Measurements from ENCODE around the gene DIAPH2.
"Not testable (repeated sequence)": the region's sequence is repeated elsewhere in the genome, so short reads cannot be mapped to it uniquely, and the experiment has no call there.

Gene DIAPH2

GRCh38 chrX:96807318-96807717 is 122.7 kb downstream of the DIAPH2 start:
- Mint-ChIP-seq H3K27me3 (no peaks in the 10 kb centered on the region), H3K4me3 (no peak overlapping the region), H3K27ac (no peak overlapping the region), H3K4me1 (ENCODE audit: low read depth) (peaks cover 3% of the 10 kb centered on the region), H3K36me3 (ENCODE audit: low read depth) (no peaks in the 10 kb centered on the region), H3K9me3 (no peaks in the 10 kb centered on the region)
- intact Hi-C loops (cut with micrococcal nuclease) = no loop called here

- H3K4me3 Mint-ChIP-seq = no peak overlapping the region
- H3K9me3 Mint-ChIP-seq = no peaks in the 10 kb centered on the region
- H3K27ac Mint-ChIP-seq = no peak overlapping the region
- no peaks in the 10 kb centered on the region for H3K36me3 Mint-ChIP-seq (ENCODE audit: low read depth)
- intact Hi-C loops (cut with micrococcal nuclease) = no loop called here
- H3K27me3 Mint-ChIP-seq = no peaks in the 10 kb centered on the region
- H3K4me1 Mint-ChIP-seq (ENCODE audit: low read depth) = no peaks in the 10 kb centered on the region
Observed at GRCh38 chrX:96820935-96821334, 136.3 kb downstream of the DIAPH2 start.

- intact Hi-C loops (cut with micrococcal nuclease) = no loop called here
- no peaks in the 10 kb centered on the region for H3K9me3 Mint-ChIP-seq
- no peaks in the 10 kb centered on the region for H3K4me1 Mint-ChIP-seq (ENCODE audit: low read depth)
- H3K36me3 Mint-ChIP-seq (ENCODE audit: low read depth) = no peaks in the 10 kb centered on the region
- no peaks in the 10 kb centered on the region for H3K27me3 Mint-ChIP-seq
- H3K27ac Mint-ChIP-seq = no peak overlapping the region
- no peak overlapping the region for H3K4me3 Mint-ChIP-seq
Observed at GRCh38 chrX:96824166-96824565, 139.5 kb downstream of the DIAPH2 start.

- Mint-ChIP-seq H3K9me3 (no peaks in the 10 kb centered on the region), H3K4me3 (no peak overlapping the region), H3K27ac (no peak overlapping the region), H3K27me3 (no peaks in the 10 kb centered on the region), H3K36me3 (ENCODE audit: low read depth) (no peaks in the 10 kb centered on the region), H3K4me1 (ENCODE audit: low read depth) (no peaks in the 10 kb centered on the region)
- intact Hi-C loops (cut with micrococcal nuclease) = no loop called here
Observed at GRCh38 chrX:96833333-96833732, 148.7 kb downstream of the DIAPH2 start.

GRCh38 chrX:96834137-96834536 is 149.5 kb downstream of the DIAPH2 start:
- intact Hi-C loops (cut with micrococcal nuclease) = no loop called here
- Mint-ChIP-seq H3K4me1 (ENCODE audit: low read depth) (no peaks in the 10 kb centered on the region), H3K9me3 (no peaks in the 10 kb centered on the region), H3K4me3 (no peak overlapping the region), H3K36me3 (ENCODE audit: low read depth) (no peaks in the 10 kb centered on the region), H3K27ac (no peak overlapping the region), H3K27me3 (no peaks in the 10 kb centered on the region)

GRCh38 chrX:96835660-96836289 is 151.1 kb downstream of the DIAPH2 start:
- intact Hi-C loops (cut with micrococcal nuclease) = no loop called here
- Mint-ChIP-seq H3K36me3 (ENCODE audit: low read depth) (no peaks in the 10 kb centered on the region), H3K27me3 (no peaks in the 10 kb centered on the region), H3K4me3 (no peak overlapping the region), H3K9me3 (no peaks in the 10 kb centered on the region), H3K27ac (no peak overlapping the region), H3K4me1 (ENCODE audit: low read depth) (no peaks in the 10 kb centered on the region)

GRCh38 chrX:96837808-96838207 is 153.2 kb downstream of the DIAPH2 start:
- Mint-ChIP-seq H3K4me3 (no peak overlapping the region), H3K9me3 (no peaks in the 10 kb centered on the region), H3K27ac (no peak overlapping the region), H3K36me3 (ENCODE audit: low read depth) (no peaks in the 10 kb centered on the region), H3K27me3 (no peaks in the 10 kb centered on the region), H3K4me1 (ENCODE audit: low read depth) (no peaks in the 10 kb centered on the region)
- intact Hi-C loops (cut with micrococcal nuclease) = no loop called here

- Mint-ChIP-seq H3K27ac (no peak overlapping the region), H3K4me3 (no peak overlapping the region), H3K36me3 (ENCODE audit: low read depth) (no peaks in the 10 kb centered on the region), H3K4me1 (ENCODE audit: low read depth) (no peaks in the 10 kb centered on the region), H3K27me3 (no peaks in the 10 kb centered on the region), H3K9me3 (no peaks in the 10 kb centered on the region)
- intact Hi-C loops (cut with micrococcal nuclease) = no loop called here
Observed at GRCh38 chrX:96838537-96838936, 153.9 kb downstream of the DIAPH2 start.

GRCh38 chrX:96841325-96841724 is 156.7 kb downstream of the DIAPH2 start:
- H3K27ac Mint-ChIP-seq = no peak overlapping the region
- H3K4me3 Mint-ChIP-seq = no peak overlapping the region
- no peaks in the 10 kb centered on the region for H3K36me3 Mint-ChIP-seq (ENCODE audit: low read depth)
- no peaks in the 10 kb centered on the region for H3K9me3 Mint-ChIP-seq
- H3K27me3 Mint-ChIP-seq = no peaks in the 10 kb centered on the region
- intact Hi-C loops (cut with micrococcal nuclease) = no loop called here
- H3K4me1 Mint-ChIP-seq (ENCODE audit: low read depth) = no peaks in the 10 kb centered on the region

GRCh38 chrX:96841866-96842265 is 157.2 kb downstream of the DIAPH2 start:
- intact Hi-C loops (cut with micrococcal nuclease); H3K27ac Mint-ChIP-seq; H3K27me3 Mint-ChIP-seq: not testable (repeated sequence)

GRCh38 chrX:96843566-96843965 is 158.9 kb downstream of the DIAPH2 start:
- no peaks in the 10 kb centered on the region for H3K36me3 Mint-ChIP-seq (ENCODE audit: low read depth)
- intact Hi-C loops (cut with micrococcal nuclease) = no loop called here
- H3K4me1 Mint-ChIP-seq (ENCODE audit: low read depth) = no peaks in the 10 kb centered on the region

More at GRCh38 chrX:96841866-96842265, 157.2 kb downstream of the DIAPH2 start:
- H3K4me3 Mint-ChIP-seq; H3K9me3 Mint-ChIP-seq; H3K36me3 Mint-ChIP-seq (ENCODE audit: low read depth); H3K4me1 Mint-ChIP-seq (ENCODE audit: low read depth): not testable (repeated sequence)

GRCh38 chrX:96846841-96847240 is 162.2 kb downstream of the DIAPH2 start:
- H3K27ac Mint-ChIP-seq = no peak overlapping the region
- H3K9me3 Mint-ChIP-seq = no peaks in the 10 kb centered on the region
- H3K4me3 Mint-ChIP-seq = no peak overlapping the region
- intact Hi-C loops (cut with micrococcal nuclease) = no loop called here
- no peaks in the 10 kb centered on the region for H3K27me3 Mint-ChIP-seq
- no peaks in the 10 kb centered on the region for H3K36me3 Mint-ChIP-seq (ENCODE audit: low read depth)
- H3K4me1 Mint-ChIP-seq (ENCODE audit: low read depth) = no peaks in the 10 kb centered on the region

More at GRCh38 chrX:96843566-96843965, 158.9 kb downstream of the DIAPH2 start:
- Mint-ChIP-seq H3K4me3 (no peak overlapping the region), H3K27me3 (no peaks in the 10 kb centered on the region), H3K27ac (no peak overlapping the region), H3K9me3 (no peaks in the 10 kb centered on the region)

GRCh38 chrX:96859422-96859821 is 174.8 kb downstream of the DIAPH2 start:
- H3K36me3 Mint-ChIP-seq (ENCODE audit: low read depth); intact Hi-C loops (cut with micrococcal nuclease); H3K27ac Mint-ChIP-seq; H3K4me3 Mint-ChIP-seq; H3K27me3 Mint-ChIP-seq; H3K9me3 Mint-ChIP-seq: not testable (repeated sequence)
- peaks cover 10% of the 10 kb centered on the region for H3K4me1 Mint-ChIP-seq (ENCODE audit: low read depth)

GRCh38 chrX:96861218-96861617 is 176.6 kb downstream of the DIAPH2 start:
- H3K4me3 Mint-ChIP-seq = no peak overlapping the region

GRCh38 chrX:96861661-96862060 is 177.0 kb downstream of the DIAPH2 start:
- Mint-ChIP-seq H3K4me1 (ENCODE audit: low read depth) (peaks cover 10% of the 10 kb centered on the region), H3K4me3 (no peak overlapping the region), H3K27ac (no peak overlapping the region), H3K36me3 (ENCODE audit: low read depth) (no peaks in the 10 kb centered on the region), H3K27me3 (no peaks in the 10 kb centered on the region), H3K9me3 (no peaks in the 10 kb centered on the region)
- intact Hi-C loops (cut with micrococcal nuclease) = no loop called here

More at GRCh38 chrX:96861218-96861617, 176.6 kb downstream of the DIAPH2 start:
- H3K4me1 Mint-ChIP-seq (ENCODE audit: low read depth) = peaks cover 10% of the 10 kb centered on the region
- no peaks in the 10 kb centered on the region for H3K9me3 Mint-ChIP-seq
- intact Hi-C loops (cut with micrococcal nuclease) = no loop called here
- H3K36me3 Mint-ChIP-seq (ENCODE audit: low read depth) = no peaks in the 10 kb centered on the region
- H3K27me3 Mint-ChIP-seq = no peaks in the 10 kb centered on the region
- no peak overlapping the region for H3K27ac Mint-ChIP-seq
